Smooth muscle cell of the brain vasculature (primary cell): ENCODE data around the gene ABHD4.
A peak's percentile ranks its signal among the peaks of the same experiment; 100 is the strongest.
"Not testable (repeated sequence)": the region's sequence is repeated elsewhere in the genome, so short reads cannot be mapped to it uniquely, and the experiment has no call there.

Source experiments
- DNase-seq: peaks from one replicate; pipeline ENCODE4 v3.0.0-alpha.2; 2012; ENCODE audit warnings: low read depth, low spot score

Gene ABHD4, protein sequence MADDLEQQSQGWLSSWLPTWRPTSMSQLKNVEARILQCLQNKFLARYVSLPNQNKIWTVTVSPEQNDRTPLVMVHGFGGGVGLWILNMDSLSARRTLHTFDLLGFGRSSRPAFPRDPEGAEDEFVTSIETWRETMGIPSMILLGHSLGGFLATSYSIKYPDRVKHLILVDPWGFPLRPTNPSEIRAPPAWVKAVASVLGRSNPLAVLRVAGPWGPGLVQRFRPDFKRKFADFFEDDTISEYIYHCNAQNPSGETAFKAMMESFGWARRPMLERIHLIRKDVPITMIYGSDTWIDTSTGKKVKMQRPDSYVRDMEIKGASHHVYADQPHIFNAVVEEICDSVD

DNA sequence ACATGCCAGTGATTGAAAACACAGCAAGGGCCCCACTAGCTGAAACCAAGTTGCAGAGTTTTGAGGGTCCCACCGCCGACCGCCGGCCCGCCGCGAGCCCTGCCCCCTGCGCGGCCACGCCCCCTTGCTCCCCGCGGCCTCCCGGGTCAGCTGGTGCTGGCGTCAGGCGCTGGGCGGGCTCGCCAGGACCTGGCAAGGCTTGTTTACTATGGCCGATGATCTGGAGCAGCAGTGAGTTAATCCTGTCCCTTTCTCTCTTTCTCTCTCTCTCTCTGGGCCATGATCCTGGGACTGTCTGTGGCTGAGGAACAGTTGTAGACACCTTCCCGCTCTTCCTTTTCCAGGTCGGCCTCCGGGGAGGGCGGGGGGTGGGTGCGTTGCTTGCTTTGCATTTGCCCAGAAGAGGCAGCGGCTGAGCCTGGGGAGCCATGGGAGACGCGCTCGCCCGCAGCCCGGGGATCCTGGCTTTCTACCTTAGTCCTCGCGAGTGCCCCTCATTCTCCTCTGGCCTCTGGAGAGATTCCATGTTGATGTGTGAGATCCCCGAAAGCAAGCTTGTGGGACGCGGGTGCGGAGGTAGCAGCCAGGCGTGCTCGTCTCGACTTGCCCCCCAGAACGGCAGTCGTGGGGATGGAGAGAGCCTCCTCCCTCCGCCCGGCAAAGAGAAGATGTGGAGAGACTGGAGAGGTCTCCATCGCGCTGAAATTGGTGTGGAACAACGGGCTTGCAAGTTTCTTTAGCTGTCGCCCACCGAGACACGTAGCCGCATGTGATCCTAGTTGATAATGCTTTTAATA, at the start of gene ABHD4:
Gene ABHD4 (plus strand): TSS at position 202 of the 797 bp plus-strand sequence. CDS start 7 bp downstream, at position 209.
- no peak for DNase-seq

DNA sequence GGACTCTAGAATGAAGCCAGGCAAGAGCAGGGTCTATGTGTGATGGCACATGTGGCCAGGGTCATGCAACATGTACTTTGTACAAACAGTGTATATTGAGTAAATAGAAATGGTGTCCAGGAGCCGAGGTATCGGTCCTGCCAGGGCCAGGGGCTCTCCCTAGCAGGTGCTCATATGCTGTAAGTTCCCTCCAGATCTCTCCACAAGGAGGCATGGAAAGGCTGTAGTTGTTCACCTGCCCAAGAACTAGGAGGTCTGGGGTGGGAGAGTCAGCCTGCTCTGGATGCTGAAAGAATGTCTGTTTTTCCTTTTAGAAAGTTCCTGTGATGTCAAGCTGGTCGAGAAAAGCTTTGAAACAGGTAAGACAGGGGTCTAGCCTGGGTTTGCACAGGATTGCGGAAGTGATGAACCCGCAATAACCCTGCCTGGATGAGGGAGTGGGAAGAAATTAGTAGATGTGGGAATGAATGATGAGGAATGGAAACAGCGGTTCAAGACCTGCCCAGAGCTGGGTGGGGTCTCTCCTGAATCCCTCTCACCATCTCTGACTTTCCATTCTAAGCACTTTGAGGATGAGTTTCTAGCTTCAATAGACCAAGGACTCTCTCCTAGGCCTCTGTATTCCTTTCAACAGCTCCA, 48.7 kb upstream of the ABHD4 start:
- no peak for DNase-seq

DNA sequence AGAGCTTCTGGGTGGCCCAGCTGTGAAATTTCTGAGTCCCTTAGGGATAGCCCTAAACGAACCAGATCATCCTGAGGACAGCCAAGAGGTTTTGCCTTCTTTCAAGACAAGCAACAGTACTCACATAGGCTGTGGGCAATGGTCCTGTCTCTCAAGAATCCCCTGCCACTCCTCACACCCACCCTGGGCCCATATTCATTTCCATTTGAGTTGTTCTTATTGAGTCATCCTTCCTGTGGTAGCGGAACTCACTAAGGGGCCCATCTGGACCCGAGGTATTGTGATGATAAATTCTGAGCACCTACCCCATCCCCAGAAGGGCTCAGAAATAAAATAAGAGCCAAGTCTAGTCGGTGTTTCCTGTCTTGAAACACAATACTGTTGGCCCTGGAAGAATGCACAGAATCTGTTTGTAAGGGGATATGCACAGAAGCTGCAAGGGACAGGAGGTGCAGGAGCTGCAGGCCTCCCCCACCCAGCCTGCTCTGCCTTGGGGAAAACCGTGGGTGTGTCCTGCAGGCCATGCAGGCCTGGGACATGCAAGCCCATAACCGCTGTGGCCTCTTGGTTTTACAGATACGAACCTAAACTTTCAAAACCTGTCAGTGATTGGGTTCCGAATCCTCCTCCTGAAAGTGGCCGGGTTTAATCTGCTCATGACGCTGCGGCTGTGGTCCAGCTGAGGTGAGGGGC, 48.0 kb upstream of the ABHD4 start:
- DNase-seq = peak; percentile 49

DNA sequence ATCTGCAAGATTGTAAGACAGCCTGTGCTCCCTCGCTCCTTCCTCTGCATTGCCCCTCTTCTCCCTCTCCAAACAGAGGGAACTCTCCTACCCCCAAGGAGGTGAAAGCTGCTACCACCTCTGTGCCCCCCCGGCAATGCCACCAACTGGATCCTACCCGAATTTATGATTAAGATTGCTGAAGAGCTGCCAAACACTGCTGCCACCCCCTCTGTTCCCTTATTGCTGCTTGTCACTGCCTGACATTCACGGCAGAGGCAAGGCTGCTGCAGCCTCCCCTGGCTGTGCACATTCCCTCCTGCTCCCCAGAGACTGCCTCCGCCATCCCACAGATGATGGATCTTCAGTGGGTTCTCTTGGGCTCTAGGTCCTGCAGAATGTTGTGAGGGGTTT, 46.5 kb upstream of the ABHD4 start:
- no peak for DNase-seq

DNA sequence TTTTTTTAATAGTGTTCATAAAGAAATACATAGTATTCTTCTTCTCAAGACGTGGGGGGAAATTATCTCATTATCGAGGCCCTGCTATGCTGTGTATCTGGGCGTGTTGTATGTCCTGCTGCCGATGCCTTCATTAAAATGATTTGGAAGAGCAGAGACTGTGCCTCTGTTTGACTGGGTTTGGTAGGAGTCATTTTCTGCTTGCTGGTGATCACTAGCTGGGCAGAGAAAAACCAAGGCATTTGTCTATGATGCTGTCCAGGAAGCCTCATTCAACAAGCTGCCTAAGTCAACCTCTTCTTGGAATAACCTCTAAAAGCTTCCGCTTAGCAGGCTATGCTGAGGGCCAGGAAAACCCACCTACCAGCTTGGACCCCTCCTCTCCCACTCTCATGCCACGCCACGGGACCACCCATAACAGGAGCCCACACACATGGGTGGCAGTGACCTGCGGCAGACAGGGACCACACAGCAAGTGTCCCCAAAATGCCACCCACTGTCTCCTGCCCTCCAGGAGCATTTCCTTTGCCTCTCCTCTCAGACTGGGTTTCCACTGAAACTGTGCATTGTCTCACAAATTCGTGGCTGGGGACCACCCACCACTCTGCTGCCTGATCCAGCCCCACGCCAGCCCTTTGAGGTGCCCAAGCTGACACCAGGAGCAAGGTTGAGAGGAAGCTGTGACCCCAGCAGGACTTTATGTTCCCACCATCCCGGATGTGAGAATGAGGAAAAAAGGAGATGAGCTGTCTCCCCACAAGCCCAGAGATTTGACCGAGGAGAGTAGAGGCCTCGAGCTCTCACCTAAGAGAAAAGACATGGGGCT, 45.9 kb upstream of the ABHD4 start:
- DNase-seq = no peak

DNA sequence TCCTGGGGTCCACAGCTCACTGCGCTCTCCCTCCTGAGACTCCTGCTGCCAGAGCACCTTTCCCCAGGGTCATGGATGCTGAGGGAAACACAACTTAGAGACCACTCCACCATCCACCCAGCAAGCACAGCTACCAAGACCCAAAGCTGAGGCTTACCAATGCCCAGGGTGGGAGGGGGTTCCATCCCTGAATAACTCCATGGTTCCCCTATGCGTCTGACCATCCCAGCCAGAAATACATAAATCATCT, 45.3 kb upstream of the ABHD4 start:
- no peak for DNase-seq

DNA sequence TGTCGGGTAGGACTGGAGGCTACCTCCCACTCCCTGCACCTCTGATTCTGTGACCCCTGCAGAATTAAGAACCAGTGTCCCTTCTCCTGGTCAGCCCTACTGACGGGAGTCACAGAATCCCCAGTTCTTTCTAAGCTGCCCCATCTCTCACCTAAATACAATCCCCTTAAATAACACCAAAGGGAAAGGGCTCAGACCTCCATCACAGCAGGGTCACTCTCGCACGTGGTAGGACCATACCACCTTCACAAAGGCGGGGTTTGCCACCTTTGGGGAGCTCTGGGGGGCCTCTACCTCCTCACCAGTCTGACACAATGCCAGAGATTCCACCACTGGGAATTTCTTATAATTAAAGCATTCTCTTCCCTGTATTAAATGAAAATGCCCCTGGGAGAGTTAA, 44.7 kb upstream of the ABHD4 start:
- DNase-seq = no peak

DNA sequence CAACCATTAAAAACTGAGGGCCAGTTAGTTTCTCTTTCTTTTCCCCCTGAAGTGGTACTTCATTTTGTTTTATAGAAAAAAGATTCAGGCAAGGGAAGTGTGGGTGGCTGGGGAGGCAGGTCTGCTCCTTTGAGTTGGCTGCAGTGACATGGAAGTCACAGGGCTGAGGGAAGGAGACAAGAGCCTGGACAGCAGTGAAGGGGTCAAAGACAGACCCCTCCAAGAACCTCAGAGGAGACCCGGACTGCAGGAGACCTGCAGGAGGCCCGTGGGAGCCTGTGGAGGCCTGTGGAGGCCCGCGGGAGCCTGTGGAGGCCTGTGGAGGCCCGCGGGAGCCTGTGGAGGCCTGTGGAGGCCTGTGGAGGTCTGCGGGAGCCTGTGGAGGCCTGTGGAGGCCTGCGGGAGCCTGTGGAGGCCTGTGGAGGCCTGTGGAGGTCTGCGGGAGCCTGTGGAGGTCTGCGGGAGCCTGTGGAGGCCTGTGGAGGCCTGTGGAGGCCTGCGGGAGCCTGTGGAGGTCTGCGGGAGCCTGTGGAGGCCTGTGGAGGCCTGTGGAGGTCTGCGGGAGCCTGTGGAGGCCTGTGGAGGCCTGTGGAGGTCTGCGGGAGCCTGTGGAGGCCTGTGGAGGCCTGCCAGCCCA, 44.1 kb upstream of the ABHD4 start:
- not testable (repeated sequence) for DNase-seq

DNA sequence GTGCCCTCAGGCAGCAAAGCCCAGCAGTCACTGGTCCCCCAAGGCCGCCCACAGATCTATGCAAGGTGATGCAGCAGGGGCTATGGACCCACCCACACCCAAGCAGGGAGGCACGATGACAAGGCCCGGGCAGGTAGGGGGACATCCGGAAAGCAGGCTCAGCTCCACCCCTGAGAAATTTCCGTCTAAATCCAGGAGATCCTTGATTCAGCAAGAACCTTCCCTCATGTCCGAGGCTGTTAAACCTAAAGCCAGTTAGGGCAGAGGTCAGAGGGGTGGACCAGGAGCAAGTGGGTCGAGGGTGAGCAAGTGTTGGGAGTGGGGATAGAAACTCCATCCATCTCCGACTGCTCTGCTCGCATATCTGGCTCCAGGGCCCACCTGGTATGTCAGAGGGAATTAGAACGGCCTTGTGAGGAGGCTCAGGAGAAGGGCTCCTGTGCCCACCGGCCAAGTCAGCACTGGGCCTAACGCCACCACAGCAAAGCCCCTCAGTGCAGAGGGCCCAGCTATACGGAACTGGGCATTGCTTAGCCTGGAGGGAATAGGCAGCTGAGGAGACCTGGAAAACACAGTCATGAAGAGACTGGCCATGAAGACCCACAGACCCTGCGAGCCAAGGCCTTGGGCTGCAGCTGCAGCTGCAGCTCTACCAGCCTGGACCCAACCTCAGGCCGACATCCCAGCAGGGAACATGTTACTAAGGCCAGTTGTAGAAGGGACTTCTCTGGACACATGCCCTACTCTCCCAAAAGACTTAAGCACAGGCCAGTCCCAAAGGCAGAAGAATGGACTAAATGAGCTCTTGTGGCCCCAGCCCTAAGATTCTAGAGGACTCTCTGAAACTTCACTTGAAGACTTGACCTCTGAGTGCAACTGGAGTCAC, 43.4 kb upstream of the ABHD4 start:
- no peak for DNase-seq

DNA sequence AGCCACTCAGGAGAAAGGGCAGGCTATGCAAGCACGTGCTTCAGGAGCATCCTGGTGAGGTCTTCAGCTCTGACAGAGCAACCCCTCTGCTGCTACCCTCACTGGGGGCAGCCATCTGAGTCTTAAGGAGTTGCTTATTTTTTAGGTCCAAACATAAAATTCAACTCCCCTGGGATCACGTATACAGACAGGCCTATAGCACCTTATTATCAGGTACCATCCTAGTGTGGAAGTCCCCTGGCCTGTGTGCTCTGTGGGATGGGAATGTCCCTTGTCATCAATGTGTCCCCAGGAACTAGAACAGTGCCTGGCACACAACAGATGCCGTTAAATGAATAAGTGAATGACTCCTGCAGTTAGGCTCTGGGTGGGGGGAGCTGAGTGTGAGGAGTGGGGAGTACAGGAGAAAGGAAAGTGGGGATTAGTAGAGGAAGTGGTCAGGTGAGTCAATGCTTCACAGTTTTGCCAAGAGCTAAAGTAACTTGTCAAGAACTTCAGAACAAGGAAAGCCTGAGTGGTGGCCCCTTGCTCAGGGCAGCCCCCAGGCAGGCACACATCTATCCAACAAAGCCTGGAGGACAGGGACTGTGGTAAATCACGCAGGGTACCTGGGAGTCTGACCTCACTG, 42.6 kb upstream of the ABHD4 start:
- DNase-seq = no peak

DNA sequence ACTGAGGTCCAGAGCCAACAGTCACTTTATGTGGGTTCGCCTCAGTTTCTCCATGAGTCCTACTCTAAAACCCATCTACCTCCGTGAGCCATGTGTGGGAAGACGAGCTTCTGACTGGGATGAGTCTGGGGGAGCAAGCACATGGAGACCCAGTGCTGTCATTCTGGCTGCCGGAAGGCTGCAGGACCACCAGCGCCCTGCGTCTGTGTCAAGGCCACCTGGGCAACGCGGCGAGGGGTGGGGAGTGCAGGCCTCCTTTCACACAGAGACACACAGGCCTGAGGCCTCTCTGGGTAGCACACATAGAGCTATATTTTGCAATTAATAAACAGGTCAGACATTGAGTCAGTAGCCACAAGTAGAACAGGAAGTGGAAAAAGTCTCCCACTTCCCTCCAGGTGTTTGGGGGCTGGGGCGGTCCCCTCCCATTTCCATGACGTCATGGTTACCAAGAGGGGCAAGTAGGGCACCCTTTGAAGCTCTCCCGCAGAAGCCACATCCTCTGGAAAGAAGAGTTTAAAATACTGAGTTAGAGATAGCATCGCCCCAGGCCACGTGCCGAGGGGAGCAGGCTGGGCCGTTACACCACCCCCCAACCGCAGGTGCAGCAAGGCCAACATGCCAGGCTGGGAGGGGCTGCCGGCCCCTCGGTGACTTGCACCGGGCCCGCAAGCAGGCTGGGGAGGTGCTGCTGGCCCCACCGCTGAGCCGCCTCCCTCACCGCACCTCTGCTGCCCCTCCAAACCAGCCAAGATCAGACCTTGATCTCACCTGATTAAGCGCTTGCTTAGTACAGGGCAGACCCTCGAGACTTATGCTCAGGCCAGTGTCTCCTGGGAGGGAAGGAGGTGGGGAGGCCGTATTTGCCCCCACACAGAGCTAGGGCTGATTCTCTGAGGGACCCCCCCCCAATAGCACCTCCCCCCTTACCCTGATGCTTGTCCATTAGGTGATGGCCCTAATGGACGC, 41.8 kb upstream of the ABHD4 start:
- DNase-seq = no peak

DNA sequence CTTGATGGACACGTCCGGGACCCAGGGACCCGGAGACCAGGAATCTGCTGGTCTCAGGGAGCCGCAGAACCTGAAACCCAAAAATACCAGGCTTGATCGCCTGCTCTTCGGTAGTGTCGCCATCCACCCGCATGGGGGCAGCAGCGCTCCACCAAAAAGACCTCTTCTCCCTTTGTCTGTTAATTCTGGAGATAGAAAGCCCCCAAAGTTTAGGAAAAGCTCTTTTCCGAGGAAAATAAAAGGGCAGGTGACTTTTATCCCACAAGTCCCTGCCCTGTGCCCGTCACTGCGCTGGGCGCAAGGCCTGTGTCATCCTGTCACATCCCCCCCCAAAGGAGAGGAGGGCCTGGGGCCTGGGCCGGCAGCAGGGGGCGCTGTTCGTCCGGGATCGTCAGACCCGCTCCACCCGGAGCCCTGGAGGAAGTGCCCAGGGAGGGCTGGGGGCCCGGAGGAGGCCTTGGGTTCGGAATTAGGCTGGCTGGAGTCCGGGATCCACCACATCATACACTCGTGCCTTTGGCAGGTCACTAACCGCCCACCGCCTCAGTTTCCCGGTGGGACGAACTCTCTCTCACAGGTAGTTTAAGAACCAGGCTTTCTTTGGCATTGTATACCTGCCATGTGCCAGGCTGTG, 41.0 kb upstream of the ABHD4 start:
- peak; percentile 51 for DNase-seq

DNA sequence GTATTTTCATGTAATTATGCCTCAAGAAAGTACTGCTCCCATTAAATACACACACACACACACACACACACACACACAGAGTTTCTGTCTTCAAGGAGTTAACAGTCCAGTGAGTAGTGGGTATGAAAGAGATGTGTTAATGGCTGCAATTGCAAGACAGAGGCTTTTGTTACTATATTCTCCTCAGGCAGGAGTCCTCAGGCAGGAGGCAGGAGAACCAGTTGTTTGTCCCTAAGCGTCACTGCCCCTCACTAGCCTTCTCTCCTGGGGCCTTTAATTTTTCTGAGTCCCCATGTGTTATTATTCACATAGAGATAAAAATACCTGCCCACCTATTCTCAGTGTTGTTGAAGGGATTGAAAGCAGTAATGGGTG, 40.3 kb upstream of the ABHD4 start:
- no peak for DNase-seq

DNA sequence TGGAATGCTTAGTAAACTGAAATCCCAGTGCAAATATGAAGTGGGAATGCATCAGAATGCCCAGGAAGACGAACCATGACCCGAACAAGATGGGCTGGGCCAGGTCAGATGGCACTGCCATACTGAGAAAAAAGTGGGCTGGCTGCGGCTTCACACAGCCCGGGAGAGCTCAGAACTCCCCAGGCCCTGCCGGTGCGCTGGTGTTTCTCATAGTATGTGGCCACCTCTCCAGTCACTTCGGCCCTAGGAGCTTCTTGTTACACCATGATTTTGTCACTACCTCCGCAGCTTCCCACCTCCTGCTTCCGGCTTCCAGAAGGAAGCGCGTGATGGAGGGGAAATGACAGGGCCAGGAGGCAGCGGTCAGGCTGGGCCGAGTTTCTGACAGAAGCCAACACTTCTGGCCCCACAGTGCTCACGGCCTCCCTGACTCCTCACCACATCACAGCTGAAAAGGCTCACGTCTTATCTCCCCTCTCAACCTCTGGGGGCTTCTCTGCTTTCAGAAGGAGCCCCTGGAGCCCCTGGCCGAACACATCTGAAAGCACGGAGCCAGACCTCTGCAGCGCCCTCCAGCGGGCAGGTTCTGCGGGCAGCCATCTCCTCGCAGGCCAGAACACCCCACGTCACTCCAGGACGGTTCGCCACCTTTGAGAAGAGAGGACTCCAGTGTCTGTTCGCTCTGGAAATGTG, 39.7 kb upstream of the ABHD4 start:
- no peak for DNase-seq

DNA sequence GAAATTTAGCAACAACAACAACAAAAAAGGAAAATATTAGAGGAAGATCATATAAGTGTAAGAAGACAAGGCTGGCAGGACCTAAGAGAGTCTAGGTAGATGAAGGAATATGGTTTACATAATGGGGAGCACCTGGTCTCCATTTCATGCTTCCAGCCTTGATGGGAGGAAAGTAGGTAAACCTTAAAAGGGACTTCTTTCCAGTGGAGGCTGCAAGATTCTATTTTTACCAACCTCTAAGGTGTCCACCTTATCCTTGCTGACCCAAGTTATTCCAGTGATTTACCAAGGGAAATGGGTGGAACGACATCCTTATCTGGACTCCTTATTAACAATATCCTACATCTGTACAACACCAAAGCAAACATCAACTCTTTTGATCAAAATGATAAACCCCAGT, 39.1 kb upstream of the ABHD4 start:
- no peak for DNase-seq

DNA sequence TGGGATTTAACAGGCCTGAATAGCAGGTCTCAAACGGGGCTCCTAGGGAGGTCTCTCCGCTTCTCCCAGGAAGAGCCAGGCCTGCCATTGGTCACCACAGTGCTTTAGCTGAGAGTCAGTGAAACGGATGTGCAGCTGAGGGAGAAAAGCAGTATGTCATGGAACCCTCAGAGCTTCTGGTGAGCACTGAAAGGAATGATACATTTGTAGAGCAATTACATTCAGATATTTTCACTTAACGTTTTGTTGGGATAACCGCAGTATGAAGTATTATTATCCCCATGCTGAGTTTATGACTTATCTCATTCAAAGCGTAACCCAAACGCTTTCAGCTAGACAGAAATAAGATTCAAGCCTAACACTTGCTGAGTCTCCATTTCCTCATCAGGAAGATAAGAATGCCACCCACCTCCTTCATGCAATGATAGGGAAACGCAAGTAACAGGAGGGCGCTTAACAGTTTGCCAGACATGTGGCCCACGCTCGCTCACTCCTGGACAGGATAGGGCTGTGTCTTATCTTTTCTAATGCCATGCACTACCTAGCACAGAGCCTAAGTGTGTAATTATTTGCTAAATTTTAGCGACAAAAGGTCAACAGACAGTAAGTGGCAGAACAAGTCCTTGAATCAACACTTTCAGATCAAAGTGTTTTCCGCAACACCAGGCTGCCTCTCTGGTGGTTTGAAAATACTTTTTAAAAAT, 37.3 kb upstream of the ABHD4 start:
- DNase-seq = no peak

DNA sequence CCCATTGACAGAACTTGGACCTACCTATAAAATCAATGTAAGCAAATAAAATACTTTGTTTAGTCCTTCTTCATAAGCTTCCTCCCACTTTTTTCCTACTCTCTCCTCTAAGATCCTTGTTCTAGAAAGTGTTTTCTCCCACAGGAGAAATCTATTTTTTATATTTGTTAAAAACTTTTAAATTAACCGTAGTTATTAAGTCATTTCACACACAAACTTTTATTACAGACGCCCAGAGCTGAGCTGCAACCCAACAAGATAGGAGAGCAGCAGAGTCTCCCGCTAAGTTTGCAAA, 36.8 kb upstream of the ABHD4 start:
- no peak for DNase-seq
